Body of pancreas (tissue), 4 donors: Measurements from ENCODE around the gene DBN1. TPM values are rescaled to one million over a fixed set of nuclear protein-coding genes. Genes with fewer than 3 reads are reported as not detected.
A peak's percentile ranks its signal among the peaks of the same experiment; 100 is the strongest.

Source experiments
- ATAC-seq: fragments of 150-250 bp; one replicate; pipeline ENCODE4 v1.9.1; 2016
- DNase-seq, 4 donors: peaks; one replicate each; pipeline ENCODE4 v3.0.0-alpha.2; 2019
- H3K27ac ChIP-seq, 4 donors: fragments of 200-600 bp; sonication (generic); 1 replicate in 3 of 4; 2 replicates in 1 of 4; pipeline versions ENCODE4 v1.5.1 to v1.6.1; 2016 to 2019; ENCODE audit warnings: mild to moderate bottlenecking in 1 of 4, mixed read lengths in 1 of 4, moderate library complexity in 1 of 4
- H3K27me3 ChIP-seq, 2 donors: fragments of 200-600 bp; sonication (generic); one replicate each; pipeline ENCODE4 v1.6.0; 2016; ENCODE audit warnings: mild to moderate bottlenecking in 1 of 2
- H3K36me3 ChIP-seq, 2 donors: fragments of 200-600 bp; sonication (generic); replicated peaks in 1 of 2; 2 replicates each; pipeline ENCODE4 v1.5.1; 2016; ENCODE audit warnings: low read depth in 2 of 2; ENCODE audit not compliant: insufficient read depth in 1 of 2
- H3K4me1 ChIP-seq: fragments of 200-600 bp; sonication (generic); one replicate; pipeline ENCODE4 v1.6.0; 2016
- H3K4me3 ChIP-seq, 2 donors: fragments of 200-600 bp; sonication (generic); 1 replicate in 1 of 2; 2 replicates in 1 of 2; pipeline ENCODE4 v1.5.1; 2016 to 2019
- H3K9me3 ChIP-seq, 3 donors: fragments of 200-600 bp; sonication (generic); 1 replicate in 2 of 3; 2 replicates in 1 of 3; pipeline ENCODE4 v1.5.1; 2016
- POLR2A ChIP-seq, 3 donors: fragments of 450-650 bp; IDR thresholded peaks; one replicate each; pipeline ENCODE4 v1.6.1; 2016; ENCODE audit warnings: antibody characterized with exemption in 3 of 3, mild to moderate bottlenecking in 2 of 3
- WGBS, 2 donors: methylation state at CpG; one replicate each; pipeline ENCODE4 v1.1.5; 2017; 5-methylcytosine and 5-hydroxymethylcytosine counted together
- intact Hi-C: fragments of 100-400 bp; cut with DNase I; formaldehyde crosslinking; loops from one replicate; pipeline ENCODE4 v1.15.1; 2023
- total RNA-seq, 2 donors: library from RNA; depleted of rRNA; stranded (reverse); fragments of >200 nt; gene quantifications; one replicate each; pipeline ENCODE4 v1.1.0, GENCODE V29; 2016
- TF ChIP-seq, protein P1 (sequence below), 7 experiments: fragments of 450-650 bp in 4 of 7; fragments of 200-600 bp in 3 of 7; sonication (generic) in 3 of 7; IDR thresholded peaks; one replicate each; pipeline ENCODE4 v1.5.1; 2016 to 2019; ENCODE audit warnings: antibody characterized with exemption in 7 of 7

Gene DBN1
- total RNA-seq, 2 donors from 2014 or later: 28.0 to 29.0 TPM

GRCh38 chr5:177512736-177513380 lies 39.4 kb upstream of the DBN1 start:
- no peak for ATAC-seq
- Histone ChIP-seq H3K4me1 (peaks cover 28% of the 10 kb centered on the region), H3K27ac (no peak overlapping the region), H3K27me3 (no peaks in the 10 kb centered on the region), H3K9me3 (no peaks in the 10 kb centered on the region), H3K4me3 (no peak overlapping the region), H3K36me3 (peaks cover 21 to 24% of the 10 kb centered on the region in 2 donors)
- intact Hi-C loops: no loop called here
- 90% methylated on average over 8 to 16 of the region's 16 CpGs for WGBS, 2 donors
- no peak for DNase-seq
- TF ChIP-seq, protein P1, sequence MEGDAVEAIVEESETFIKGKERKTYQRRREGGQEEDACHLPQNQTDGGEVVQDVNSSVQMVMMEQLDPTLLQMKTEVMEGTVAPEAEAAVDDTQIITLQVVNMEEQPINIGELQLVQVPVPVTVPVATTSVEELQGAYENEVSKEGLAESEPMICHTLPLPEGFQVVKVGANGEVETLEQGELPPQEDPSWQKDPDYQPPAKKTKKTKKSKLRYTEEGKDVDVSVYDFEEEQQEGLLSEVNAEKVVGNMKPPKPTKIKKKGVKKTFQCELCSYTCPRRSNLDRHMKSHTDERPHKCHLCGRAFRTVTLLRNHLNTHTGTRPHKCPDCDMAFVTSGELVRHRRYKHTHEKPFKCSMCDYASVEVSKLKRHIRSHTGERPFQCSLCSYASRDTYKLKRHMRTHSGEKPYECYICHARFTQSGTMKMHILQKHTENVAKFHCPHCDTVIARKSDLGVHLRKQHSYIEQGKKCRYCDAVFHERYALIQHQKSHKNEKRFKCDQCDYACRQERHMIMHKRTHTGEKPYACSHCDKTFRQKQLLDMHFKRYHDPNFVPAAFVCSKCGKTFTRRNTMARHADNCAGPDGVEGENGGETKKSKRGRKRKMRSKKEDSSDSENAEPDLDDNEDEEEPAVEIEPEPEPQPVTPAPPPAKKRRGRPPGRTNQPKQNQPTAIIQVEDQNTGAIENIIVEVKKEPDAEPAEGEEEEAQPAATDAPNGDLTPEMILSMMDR (IDR thresholded peaks at IDR 0.05): no peak
- no peak for TF ChIP-seq POLR2A (IDR thresholded peaks at IDR 0.05)

DNA sequence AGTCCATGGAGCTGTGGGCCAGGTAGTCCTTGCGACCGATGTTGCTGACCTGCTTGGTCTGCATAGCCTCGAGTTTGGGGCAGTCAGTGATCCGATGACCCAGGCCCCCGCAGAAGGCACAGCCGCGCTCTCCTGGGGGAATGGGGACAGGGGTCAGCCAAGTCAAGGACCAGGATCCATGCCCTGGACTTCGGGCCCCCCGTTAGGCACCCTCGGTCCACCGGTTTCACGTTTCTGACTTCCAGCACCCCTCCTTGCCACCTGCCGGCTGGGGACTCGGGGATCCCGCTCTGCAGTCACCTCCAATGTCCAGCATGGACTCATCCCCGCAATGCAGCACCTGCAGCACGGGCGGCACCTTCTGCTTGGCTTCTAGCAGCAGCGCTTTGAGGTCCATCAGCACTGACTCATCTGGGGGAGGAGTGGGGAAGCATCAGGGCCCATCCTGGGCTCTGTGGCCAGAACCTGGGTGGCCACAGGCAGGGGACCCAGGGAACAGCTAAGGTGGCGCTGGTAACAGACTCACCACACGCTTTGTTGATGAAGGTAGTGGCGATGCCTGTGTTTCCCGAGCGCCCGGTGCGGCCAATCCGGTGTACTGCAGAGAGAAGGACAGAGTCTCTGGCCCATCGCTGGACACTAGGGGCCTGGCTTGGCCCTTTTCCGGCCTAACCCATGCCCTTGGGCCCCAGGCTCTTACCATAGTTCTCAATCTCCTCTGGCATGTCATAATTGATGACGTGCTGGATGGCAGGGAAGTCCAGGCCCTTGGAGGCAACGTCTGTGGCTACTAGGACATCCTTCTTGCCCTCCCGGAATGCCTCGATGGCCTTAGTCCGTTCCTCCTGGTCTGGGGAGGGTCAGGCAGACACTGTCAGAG lies 38.6 kb upstream of the DBN1 start:
- intact Hi-C loops: no loop called here
- Histone ChIP-seq H3K27me3 (no peaks in the 10 kb centered on the region), H3K4me3 (no peak overlapping the region), H3K4me1 (peaks cover 34% of the 10 kb centered on the region), H3K9me3 (no peaks in the 10 kb centered on the region), H3K27ac (no peak overlapping the region), H3K36me3 (peaks cover 21 to 24% of the 10 kb centered on the region in 2 donors)
- 92 to 93% methylated on average over 11 to 34 of the region's 34 CpGs for WGBS, 2 donors
- no peak for TF ChIP-seq POLR2A (IDR thresholded peaks at IDR 0.05)
- TF ChIP-seq, protein P1 (IDR thresholded peaks at IDR 0.05): no peak
- DNase-seq: no peak
- no peak for ATAC-seq

DNA sequence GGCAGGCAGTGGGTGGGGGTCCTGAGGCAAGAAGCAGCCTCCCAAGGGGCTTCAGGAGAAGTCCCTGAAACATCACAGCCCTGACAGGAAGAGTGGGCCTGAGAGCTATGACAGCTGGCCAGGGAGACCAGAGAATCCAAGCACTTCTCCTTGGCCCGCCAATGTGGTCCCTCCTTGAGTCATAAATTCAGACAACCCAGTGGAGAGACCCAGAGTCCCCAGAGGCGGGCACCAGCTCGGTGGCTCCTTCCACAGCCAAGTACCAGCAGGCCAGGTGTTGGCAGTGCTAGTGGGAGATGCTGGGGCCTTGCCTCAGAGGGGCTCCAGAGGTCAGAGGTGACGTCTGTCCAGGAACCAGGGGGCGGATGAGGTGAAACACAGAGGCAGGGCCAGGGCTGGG lies 37.7 kb upstream of the DBN1 start:
- ATAC-seq: no peak
- peaks cover 21 to 24% of the 10 kb centered on the region in 2 donors for H3K36me3 ChIP-seq
- H3K9me3 ChIP-seq: no peaks in the 10 kb centered on the region
- H3K4me1 ChIP-seq: peaks cover 32% of the 10 kb centered on the region
- H3K4me3 ChIP-seq: no peak overlapping the region
- H3K27me3 ChIP-seq: no peaks in the 10 kb centered on the region
- intact Hi-C loops: no loop called here
- TF ChIP-seq POLR2A (IDR thresholded peaks at IDR 0.05): no peak
- TF ChIP-seq, protein P1 (IDR thresholded peaks at IDR 0.05): no peak
- peak overlapping the region in 1 of 4 donors; percentile 58 for H3K27ac ChIP-seq
- 77 to 85% methylated on average over 3 to 5 of the region's 5 CpGs for WGBS, 2 donors
- no peak for DNase-seq

DNA sequence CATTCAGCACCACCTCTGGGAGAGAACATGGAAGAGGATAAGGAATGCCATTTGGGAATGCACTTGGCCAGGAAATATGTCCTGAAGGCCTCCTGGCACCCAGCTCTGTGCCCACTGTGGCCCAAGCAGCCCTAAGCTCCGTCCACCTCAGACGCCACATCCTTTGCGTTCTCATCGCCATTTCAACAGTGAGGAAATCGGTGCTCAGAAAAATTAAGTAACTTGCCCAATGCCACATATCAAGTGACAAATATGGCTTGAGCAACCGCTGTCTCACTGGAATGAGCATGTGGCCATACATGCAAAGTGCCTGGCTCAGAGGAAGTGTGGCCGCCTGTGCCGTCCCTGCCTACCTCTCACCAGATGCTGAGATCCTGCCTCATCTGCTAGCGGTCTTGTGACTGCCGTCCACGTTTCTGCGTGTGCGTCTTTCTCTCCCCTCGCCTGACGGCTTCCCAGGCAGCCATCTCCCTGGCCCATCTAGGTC lies 37.2 kb upstream of the DBN1 start:
- ATAC-seq (no peak), DNase-seq (peak in 1 of 4 donors; percentile 71)
- H3K4me1 ChIP-seq: peaks cover 27% of the 10 kb centered on the region
- WGBS, 2 donors: 85 to 87% methylated on average over 15 of the region's 15 CpGs
- peak overlapping the region in 1 of 4 donors; percentile 58 for H3K27ac ChIP-seq
- TF ChIP-seq, protein P1 (IDR thresholded peaks at IDR 0.05): no peak
- TF ChIP-seq POLR2A (IDR thresholded peaks at IDR 0.05): peak in 1 of 3 donors; percentile 40
- intact Hi-C loops: no loop called here
- H3K4me3 ChIP-seq: no peak overlapping the region
- no peaks in the 10 kb centered on the region for H3K27me3 ChIP-seq
- H3K36me3 ChIP-seq: peaks cover 21 to 24% of the 10 kb centered on the region in 2 donors
- no peaks in the 10 kb centered on the region for H3K9me3 ChIP-seq
